HFF-Myc (cell line): ENCODE measurements around the gene STX4.
A peak's percentile ranks its signal among the peaks of the same experiment; 100 is the strongest.

Experiments used
- DNase-seq: peaks from one replicate; pipeline ENCODE4 v3.0.0-alpha.2; 2011; ENCODE audit warnings: low read depth; ENCODE audit errors: extremely low read depth
- H3K4me3 ChIP-seq: replicated peaks from 2 replicates; pipeline ENCODE4 v1.5.1; 2011; ENCODE audit warnings: low read depth, mild to moderate bottlenecking, control low read depth, low read length
- CTCF ChIP-seq: IDR thresholded peaks from 2 replicates; pipeline ENCODE4 v1.5.1; 2012; ENCODE audit warnings: mild to moderate bottlenecking, low read depth, low read length, control low read depth; ENCODE audit errors: missing control alignments

STX4 gene

DNA sequence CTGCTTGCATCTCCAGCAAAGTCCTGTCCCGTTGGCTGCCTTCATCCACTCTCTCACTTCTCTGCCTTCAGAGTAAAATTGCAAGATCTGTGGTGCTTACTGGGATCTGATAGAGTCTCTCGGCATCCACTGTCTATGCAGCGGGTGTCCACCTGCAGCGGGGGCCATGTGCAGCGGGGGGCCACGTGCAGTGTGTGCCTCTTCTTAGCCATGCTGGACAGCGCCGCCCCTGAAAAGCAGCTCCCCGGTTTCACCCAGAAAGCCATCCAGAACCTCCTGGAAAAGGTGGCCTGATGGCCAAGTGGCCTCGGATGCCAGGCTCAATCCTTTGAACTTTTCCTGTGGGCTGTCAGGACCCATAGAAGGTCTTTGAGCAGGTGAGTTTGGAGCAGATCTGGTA is 9.5 kb downstream of the STX4 start:
- no peak for TF ChIP-seq CTCF
- DNase-seq: no peak
- H3K4me3 ChIP-seq: no peak overlapping the region

DNA sequence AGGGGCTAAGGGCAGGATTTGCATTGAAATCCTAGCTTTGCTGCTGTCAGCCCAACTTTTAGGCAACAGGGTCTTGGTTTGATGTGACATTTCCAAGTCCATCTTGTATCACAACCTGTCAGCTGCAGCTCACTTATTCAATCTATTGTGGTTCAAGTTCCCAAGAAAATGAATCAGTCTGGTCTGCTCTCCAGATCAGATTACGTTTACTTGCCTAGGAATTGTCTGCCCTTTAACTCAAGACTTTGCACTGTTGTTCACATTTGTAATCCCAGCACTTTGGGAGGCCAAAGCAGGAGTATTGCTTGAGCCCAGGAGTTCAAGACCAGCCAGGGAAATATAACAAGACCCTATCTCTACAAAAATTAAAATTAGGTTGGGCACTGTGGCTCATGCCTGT is 10.0 kb downstream of the STX4 start:
- no peak overlapping the region for H3K4me3 ChIP-seq
- DNase-seq: no peak
- no peak for TF ChIP-seq CTCF

DNA sequence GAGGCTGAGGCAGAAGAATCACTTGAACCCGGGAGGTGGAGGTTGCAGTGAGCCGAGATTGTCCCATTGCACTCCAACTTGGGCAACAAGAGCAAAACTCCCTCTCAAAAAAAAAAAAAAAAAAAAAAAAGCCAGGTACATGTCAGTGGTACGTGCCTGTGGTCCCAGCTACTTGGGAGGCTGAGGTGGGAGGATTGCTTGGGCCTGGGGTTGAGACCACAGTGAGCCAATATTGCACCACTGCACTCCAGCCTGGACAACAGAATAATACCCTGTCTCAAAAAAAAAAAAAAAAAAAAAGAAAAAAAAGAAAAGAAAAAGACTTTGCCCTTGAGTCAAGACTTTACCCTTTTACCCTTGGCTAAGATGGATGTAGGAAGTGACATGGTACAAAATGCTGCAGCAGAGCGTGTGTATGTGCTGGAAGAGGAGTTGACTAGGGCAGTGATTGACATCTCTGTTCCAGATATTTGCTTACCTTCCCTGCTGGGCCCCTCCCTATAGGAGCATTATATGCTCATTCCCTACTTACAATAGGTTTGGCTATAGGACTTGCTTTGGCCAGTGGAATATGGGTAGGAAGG is 10.6 kb downstream of the STX4 start:
- H3K4me3 ChIP-seq: no peak overlapping the region
- TF ChIP-seq CTCF: no peak
- DNase-seq: no peak

- DNase-seq: no peak
- no peak for TF ChIP-seq CTCF
- no peak overlapping the region for H3K4me3 ChIP-seq
Measured at GRCh38 chr16:31050280-31051030, 17.1 kb downstream of the STX4 start.

GRCh38 chr16:31052114-31052513 is 18.8 kb downstream of the STX4 start:
- no peak overlapping the region for H3K4me3 ChIP-seq
- DNase-seq: peak; percentile 90
- no peak for TF ChIP-seq CTCF

- H3K4me3 ChIP-seq: no peak overlapping the region
- no peak for TF ChIP-seq CTCF
- DNase-seq: no peak
Measured at GRCh38 chr16:31055613-31056012, 22.3 kb downstream of the STX4 start.
